ENCODE data around the gene PIP5K1A.

DNA sequence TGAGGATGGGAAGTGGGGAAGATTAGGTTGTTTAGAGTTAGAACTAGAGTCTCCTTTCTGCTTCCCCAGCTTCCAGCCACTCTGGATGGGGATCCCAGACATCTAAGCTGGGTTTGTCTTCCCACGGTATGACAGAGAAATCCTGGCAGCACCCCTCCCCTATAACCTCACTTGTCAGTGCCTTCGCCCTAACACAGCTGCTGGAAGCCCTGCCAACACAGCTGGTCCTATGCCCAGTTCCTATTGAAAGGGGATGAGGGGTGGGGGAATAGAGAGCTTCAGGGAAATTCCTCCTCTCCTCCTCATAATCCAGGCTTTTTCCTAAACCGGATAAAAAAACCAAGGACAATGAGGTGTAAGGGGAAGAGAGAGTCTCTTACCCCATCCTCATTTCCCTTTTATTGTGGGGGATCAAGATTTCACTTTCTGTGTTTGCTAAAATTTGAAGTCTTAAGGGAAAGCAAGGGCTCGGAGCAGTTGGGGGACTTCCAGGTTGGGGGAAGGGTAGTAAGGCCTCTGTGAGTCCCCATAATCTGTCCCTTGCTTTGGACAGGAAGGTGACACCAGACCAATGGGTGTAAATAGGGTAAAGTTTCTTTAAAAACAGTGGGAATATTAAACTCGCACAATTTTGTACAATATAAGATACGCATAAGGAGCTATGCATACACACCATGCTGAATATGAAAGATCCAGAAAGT is 23.2 kb upstream of the PIP5K1A start:
- no peak for TF ChIP-seq POLR2AphosphoS5 (IDR thresholded peaks at IDR 0.05; ENCODE audit: borderline replicate concordance, low read depth, low read length)
- TF ChIP-seq EZH2 (IDR thresholded peaks at IDR 0.05): no peak
- TF ChIP-seq FOXP2 (optimal IDR thresholded peaks at IDR 0.05; ENCODE audit: control extremely low read depth, extremely low read length, insufficient read depth): no peak

All from SK-N-MC (cell line).